ENCODE data around the gene CD248. TPM values are rescaled to one million over a fixed set of nuclear protein-coding genes. Genes with fewer than 3 reads are reported as not detected.
A peak's percentile ranks its signal among the peaks of the same experiment; 100 is the strongest.

The CD248 gene
- total RNA-seq, 2 donors from 2014 or later: 0.33 to 0.40 TPM

DNA sequence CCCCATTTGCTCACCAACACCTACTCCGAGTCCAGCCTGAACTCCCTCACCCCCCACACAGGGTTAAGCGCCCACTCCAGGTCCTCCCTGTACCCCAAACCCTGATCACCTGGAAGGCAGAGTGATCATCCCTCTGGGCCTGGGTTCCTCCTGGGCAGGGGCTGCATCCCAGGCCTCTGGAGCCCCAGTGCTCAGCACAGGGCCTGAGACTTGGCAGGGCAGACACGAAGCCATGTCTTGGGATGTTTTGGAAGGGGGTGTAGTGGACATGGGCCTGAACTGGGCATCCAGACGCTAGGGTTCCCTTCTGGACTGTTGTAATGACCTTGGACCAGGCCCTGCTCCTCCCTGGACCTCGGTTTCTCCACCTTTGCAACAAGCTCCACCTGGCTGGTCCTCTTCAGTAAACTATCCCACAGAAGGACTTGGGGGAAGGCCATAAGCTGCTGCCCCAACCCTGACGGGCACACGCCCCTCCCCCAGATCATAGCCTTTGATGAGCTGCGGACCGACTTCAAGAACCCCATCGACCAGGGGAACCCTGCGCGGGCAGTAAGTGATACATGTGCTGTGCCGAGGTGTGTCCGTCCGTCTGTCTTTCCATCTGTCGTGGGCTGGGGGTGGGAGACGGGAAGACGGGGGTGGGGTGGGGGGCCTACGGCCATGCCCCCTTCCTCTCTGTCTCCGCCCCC, 34.9 kb downstream of the CD248 start:
- H3K36me3 ChIP-seq (ENCODE audit: control insufficient read depth, insufficient read depth, low read length): peaks cover 22% of the 10 kb centered on the region
- H3K27me3 Mint-ChIP-seq (ENCODE audit: insufficient read depth): peaks cover 30% of the 10 kb centered on the region
- H3K36me3 Mint-ChIP-seq (ENCODE audit: low read depth): peaks cover 6% of the 10 kb centered on the region
- H3K4me1 ChIP-seq (ENCODE audit: control insufficient read depth, insufficient read depth, low read length): peaks cover 3% of the 10 kb centered on the region
- peak overlapping the region; percentile 36 for H3K27ac ChIP-seq (ENCODE audit: low read depth, low read length)
- peaks cover 14% of the 10 kb centered on the region for H3K27me3 ChIP-seq (ENCODE audit: control insufficient read depth, insufficient read depth, low read length, poor library complexity, severe bottlenecking)
- no peak overlapping the region for H3K4me3 Mint-ChIP-seq
- TF ChIP-seq, protein P1, sequence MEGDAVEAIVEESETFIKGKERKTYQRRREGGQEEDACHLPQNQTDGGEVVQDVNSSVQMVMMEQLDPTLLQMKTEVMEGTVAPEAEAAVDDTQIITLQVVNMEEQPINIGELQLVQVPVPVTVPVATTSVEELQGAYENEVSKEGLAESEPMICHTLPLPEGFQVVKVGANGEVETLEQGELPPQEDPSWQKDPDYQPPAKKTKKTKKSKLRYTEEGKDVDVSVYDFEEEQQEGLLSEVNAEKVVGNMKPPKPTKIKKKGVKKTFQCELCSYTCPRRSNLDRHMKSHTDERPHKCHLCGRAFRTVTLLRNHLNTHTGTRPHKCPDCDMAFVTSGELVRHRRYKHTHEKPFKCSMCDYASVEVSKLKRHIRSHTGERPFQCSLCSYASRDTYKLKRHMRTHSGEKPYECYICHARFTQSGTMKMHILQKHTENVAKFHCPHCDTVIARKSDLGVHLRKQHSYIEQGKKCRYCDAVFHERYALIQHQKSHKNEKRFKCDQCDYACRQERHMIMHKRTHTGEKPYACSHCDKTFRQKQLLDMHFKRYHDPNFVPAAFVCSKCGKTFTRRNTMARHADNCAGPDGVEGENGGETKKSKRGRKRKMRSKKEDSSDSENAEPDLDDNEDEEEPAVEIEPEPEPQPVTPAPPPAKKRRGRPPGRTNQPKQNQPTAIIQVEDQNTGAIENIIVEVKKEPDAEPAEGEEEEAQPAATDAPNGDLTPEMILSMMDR (conservative IDR thresholded peaks at IDR 0.05): no peak
- no peaks in the 10 kb centered on the region for H3K4me1 Mint-ChIP-seq
- H3K9ac ChIP-seq (ENCODE audit: extremely low read depth, low read length, poor library complexity, severe bottlenecking): no peak overlapping the region
- no peaks in the 10 kb centered on the region for H3K9me3 ChIP-seq (ENCODE audit: control insufficient read depth, low read length)
- no peak overlapping the region for H3K27ac Mint-ChIP-seq
- H3K9me3 Mint-ChIP-seq: no peaks in the 10 kb centered on the region
- no peak for DNase-seq
- no peak overlapping the region for H3K4me3 ChIP-seq (ENCODE audit: low read length)
- WGBS, 2 experiments (ENCODE audit: insufficient coverage in 1 of 2, insufficient read length in 1 of 2): 47 to 64% methylated on average over 3 to 19 of the region's 20 CpGs

DNA sequence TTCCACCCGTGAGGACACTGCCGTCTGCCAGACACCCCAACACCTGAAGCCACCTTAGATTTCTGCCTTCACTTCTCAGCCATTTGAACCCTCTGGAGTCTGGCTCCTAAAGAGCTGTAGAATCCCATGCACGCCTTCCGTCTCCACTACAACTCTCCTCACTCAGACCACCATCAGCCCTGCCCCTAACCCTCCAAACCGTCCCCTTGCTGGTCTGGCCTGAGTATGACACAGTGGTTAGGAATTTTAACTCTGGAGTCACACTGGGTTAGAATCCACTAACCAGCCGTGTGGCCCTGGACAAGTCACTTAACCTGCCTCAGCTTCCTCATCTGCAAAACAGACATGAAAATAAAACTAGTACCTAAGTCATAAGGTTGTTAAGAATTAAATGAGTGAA, 35.8 kb downstream of the CD248 start:
- Mint-ChIP-seq H3K27ac (no peak overlapping the region), H3K27me3 (ENCODE audit: insufficient read depth) (peaks cover 30% of the 10 kb centered on the region), H3K4me1 (no peaks in the 10 kb centered on the region)

DNA sequence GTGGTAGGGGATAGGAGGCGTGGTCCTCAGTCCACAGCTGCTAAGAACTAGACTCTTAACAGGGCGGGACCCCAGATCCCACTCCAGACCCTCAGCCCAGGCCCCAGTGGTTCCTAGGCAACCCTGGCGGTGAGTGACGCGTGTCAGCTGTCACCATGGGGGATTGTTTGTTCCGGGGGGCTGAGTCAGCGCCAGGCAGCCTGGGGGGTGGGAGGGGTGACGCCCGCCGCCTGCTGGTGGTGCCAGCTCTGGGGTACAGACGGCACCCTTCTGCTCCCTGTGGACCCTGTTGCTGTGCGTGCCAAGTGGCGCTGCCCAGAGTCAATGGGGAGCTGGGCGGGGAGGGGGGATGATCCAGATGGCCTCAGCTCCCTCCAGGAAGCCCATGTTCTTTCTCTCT, 36.4 kb downstream of the CD248 start:
- Mint-ChIP-seq H3K36me3 (ENCODE audit: low read depth) (peaks cover 9% of the 10 kb centered on the region), H3K9me3 (no peaks in the 10 kb centered on the region), H3K27ac (no peak overlapping the region), H3K4me3 (no peak overlapping the region), H3K4me1 (no peaks in the 10 kb centered on the region), H3K27me3 (ENCODE audit: insufficient read depth) (peaks cover 30% of the 10 kb centered on the region)
- TF ChIP-seq, protein P1 (conservative IDR thresholded peaks at IDR 0.05): no peak
- Histone ChIP-seq H3K9ac (ENCODE audit: extremely low read depth, low read length, poor library complexity, severe bottlenecking) (no peak overlapping the region), H3K4me1 (ENCODE audit: control insufficient read depth, insufficient read depth, low read length) (peaks cover 3% of the 10 kb centered on the region), H3K27ac (ENCODE audit: low read depth, low read length) (peak overlapping the region; percentile 68), H3K9me3 (ENCODE audit: control insufficient read depth, low read length) (no peaks in the 10 kb centered on the region), H3K36me3 (ENCODE audit: control insufficient read depth, insufficient read depth, low read length) (peaks cover 13% of the 10 kb centered on the region), H3K4me3 (ENCODE audit: low read length) (no peak overlapping the region), H3K27me3 (ENCODE audit: control insufficient read depth, insufficient read depth, low read length, poor library complexity, severe bottlenecking) (peaks cover 14% of the 10 kb centered on the region)
- WGBS, 2 experiments (ENCODE audit: insufficient coverage in 1 of 2, insufficient read length in 1 of 2): 66 to 76% methylated on average over 5 to 14 of the region's 14 CpGs
- DNase-seq: no peak

More for the DNA sequence above, 35.8 kb downstream of the CD248 start:
- 67 to 78% methylated on average over 3 to 6 of the region's 6 CpGs for WGBS, 2 experiments (ENCODE audit: insufficient coverage in 1 of 2, insufficient read length in 1 of 2)
- Histone ChIP-seq H3K4me3 (ENCODE audit: low read length) (no peak overlapping the region), H3K27me3 (ENCODE audit: control insufficient read depth, insufficient read depth, low read length, poor library complexity, severe bottlenecking) (peaks cover 14% of the 10 kb centered on the region), H3K27ac (ENCODE audit: low read depth, low read length) (peak overlapping the region; percentile 68), H3K9ac (ENCODE audit: extremely low read depth, low read length, poor library complexity, severe bottlenecking) (no peak overlapping the region), H3K36me3 (ENCODE audit: control insufficient read depth, insufficient read depth, low read length) (peaks cover 16% of the 10 kb centered on the region), H3K4me1 (ENCODE audit: control insufficient read depth, insufficient read depth, low read length) (peaks cover 3% of the 10 kb centered on the region), H3K9me3 (ENCODE audit: control insufficient read depth, low read length) (no peaks in the 10 kb centered on the region)
- no peaks in the 10 kb centered on the region for H3K9me3 Mint-ChIP-seq
- H3K36me3 Mint-ChIP-seq (ENCODE audit: low read depth): peaks cover 9% of the 10 kb centered on the region
- H3K4me3 Mint-ChIP-seq: no peak overlapping the region
- DNase-seq: peak; percentile 65
- TF ChIP-seq, protein P1 (conservative IDR thresholded peaks at IDR 0.05): no peak

All from endodermal cell (in vitro differentiated cells).